ENCODE results near the gene MICAL3.
A peak's percentile ranks its signal among the peaks of the same experiment; 100 is the strongest.
"Not testable (repeated sequence)": the region's sequence is repeated elsewhere in the genome, so short reads cannot be mapped to it uniquely, and the experiment has no call there.

The MICAL3 gene

GRCh38 chr22:18044548-18045271 lies 20.3 kb upstream of the MICAL3 start:
- no peak for TF ChIP-seq CTCF (conservative IDR thresholded peaks at IDR 0.05; ENCODE audit: control insufficient read depth, insufficient read depth, low read depth, low read length)
- DNase-seq (ENCODE audit: low read depth) = peak; percentile 78
- no peak overlapping the region for H3K4me3 ChIP-seq (ENCODE audit: control insufficient read depth, low read depth, low read length)

- TF ChIP-seq CTCF (conservative IDR thresholded peaks at IDR 0.05; ENCODE audit: control insufficient read depth, insufficient read depth, low read depth, low read length) = no peak
- no peak for DNase-seq (ENCODE audit: low read depth)
- H3K4me3 ChIP-seq (ENCODE audit: control insufficient read depth, low read depth, low read length) = no peak overlapping the region
Measured at GRCh38 chr22:18042685-18043084, 18.3 kb upstream of the MICAL3 start.

- DNase-seq (ENCODE audit: low read depth); H3K4me3 ChIP-seq (ENCODE audit: control insufficient read depth, low read depth, low read length): not testable (repeated sequence)
Measured at GRCh38 chr22:18040898-18041297, 16.5 kb upstream of the MICAL3 start.

- DNase-seq (ENCODE audit: low read depth) = no peak
- H3K4me3 ChIP-seq (ENCODE audit: control insufficient read depth, low read depth, low read length) = no peak overlapping the region
- TF ChIP-seq CTCF (conservative IDR thresholded peaks at IDR 0.05; ENCODE audit: control insufficient read depth, insufficient read depth, low read depth, low read length) = no peak
Measured at GRCh38 chr22:18035751-18036150, 11.4 kb upstream of the MICAL3 start.

- TF ChIP-seq CTCF (conservative IDR thresholded peaks at IDR 0.05; ENCODE audit: control insufficient read depth, insufficient read depth, low read depth, low read length) = no peak
- no peak overlapping the region for H3K4me3 ChIP-seq (ENCODE audit: control insufficient read depth, low read depth, low read length)
- DNase-seq (ENCODE audit: low read depth) = no peak
Measured at GRCh38 chr22:18034076-18034475, 9.7 kb upstream of the MICAL3 start.

GRCh38 chr22:18033204-18033998 lies 9.0 kb upstream of the MICAL3 start:
- DNase-seq (ENCODE audit: low read depth) = peak; percentile 83
- H3K4me3 ChIP-seq (ENCODE audit: control insufficient read depth, low read depth, low read length) = no peak overlapping the region
- TF ChIP-seq CTCF (conservative IDR thresholded peaks at IDR 0.05; ENCODE audit: control insufficient read depth, insufficient read depth, low read depth, low read length) = peak; percentile 31

- DNase-seq (ENCODE audit: low read depth) = peak; percentile 93
- no peak for TF ChIP-seq CTCF (conservative IDR thresholded peaks at IDR 0.05; ENCODE audit: control insufficient read depth, insufficient read depth, low read depth, low read length)
- H3K4me3 ChIP-seq (ENCODE audit: control insufficient read depth, low read depth, low read length) = peak overlapping the region; percentile 8
Measured at GRCh38 chr22:18032455-18033101, 8.2 kb upstream of the MICAL3 start.

Measured in fibroblast of mammary gland (primary cell).